Heart left ventricle (tissue), 16 donors: Measurements from ENCODE around the gene PRKCA. TPM values are rescaled to one million over a fixed set of nuclear protein-coding genes. Genes with fewer than 3 reads are reported as not detected.

Experiments
- ATAC-seq, 4 donors: fragments of 200-7000 bp; cut with Tn5 transposase; one replicate each; pipeline ENCODE4 v1.9.1; 2020 to 2022; ENCODE audit warnings: moderate library complexity in 4 of 4, mild to moderate bottlenecking in 3 of 4, moderate number of reproducible peaks in 1 of 4
- DNase-seq, 5 donors: peaks; one replicate each; pipeline ENCODE4 v3.0.0-alpha.2; 2020
- H3K27ac ChIP-seq, 12 donors: fragments of 200-600 bp; sonication (generic) in 4 of 12; one replicate each; pipeline versions ENCODE4 v1.5.0 to v1.8.0; 2016 to 2022; ENCODE audit warnings: mild to moderate bottlenecking in 2 of 12
- H3K27me3 ChIP-seq, 9 donors: fragments of 200-600 bp; sonication (generic) in 2 of 9; one replicate each; pipeline versions ENCODE4 v1.5.1 to v1.8.0; 2016 to 2022; ENCODE audit warnings: mild to moderate bottlenecking in 3 of 9
- H3K36me3 ChIP-seq, 9 donors: fragments of 200-600 bp; sonication (generic) in 2 of 9; one replicate each; pipeline versions ENCODE4 v1.5.0 to v1.8.0; 2018 to 2022; ENCODE audit warnings: mild to moderate bottlenecking in 2 of 9
- H3K4me1 ChIP-seq, 12 donors: fragments of 200-600 bp; sonication (generic) in 4 of 12; one replicate each; pipeline versions ENCODE4 v1.5.0 to v1.8.0; 2016 to 2022; ENCODE audit warnings: mild to moderate bottlenecking in 3 of 12
- H3K4me3 ChIP-seq, 12 donors: fragments of 200-600 bp; sonication (generic) in 4 of 12; one replicate each; pipeline versions ENCODE4 v1.5.0 to v1.8.0; 2017 to 2022; ENCODE audit warnings: mild to moderate bottlenecking in 9 of 12, moderate library complexity in 4 of 12
- H3K9me3 ChIP-seq, 12 donors: fragments of 200-600 bp; sonication (generic) in 4 of 12; one replicate each; pipeline versions ENCODE4 v1.5.0 to v1.8.0; 2016 to 2022; ENCODE audit warnings: mild to moderate bottlenecking in 1 of 12
- CTCF ChIP-seq, 12 donors: fragments of 200-600 bp; sonication (generic) in 4 of 12; IDR thresholded peaks; one replicate each; pipeline versions ENCODE4 v1.5.0 to v1.8.0; 2018 to 2022; ENCODE audit warnings: antibody characterized with exemption in 12 of 12, mild to moderate bottlenecking in 5 of 12
- POLR2A ChIP-seq, 2 donors: fragments of 450-650 bp; IDR thresholded peaks; one replicate each; pipeline ENCODE4 v1.6.1; 2017; ENCODE audit warnings: antibody characterized with exemption in 2 of 2, mild to moderate bottlenecking in 2 of 2, moderate library complexity in 2 of 2
- WGBS, 4 donors: extraction: QIAGEN DNeasy Blood & Tissue Kit in 2 of 4; methylation state at CpG; one replicate each; pipeline versions ENCODE4 v1.1.5 to v1.1.7; 2013 to 2018; 5-methylcytosine and 5-hydroxymethylcytosine counted together
- intact Hi-C, 10 donors: fragments of 100-400 bp; cut with DNase I; formaldehyde crosslinking; loops; one replicate each; pipeline versions ENCODE4 v1.11.1 to v1.14.2; 2022
- polyA plus RNA-seq, 2 donors: library from polyadenylated mRNA; stranded (reverse); fragments of 200-250 nt; gene quantifications; one replicate each; pipeline ENCODE4 v1.2.3, GENCODE V29; 2013
- total RNA-seq, 9 donors: library from RNA; depleted of rRNA in 2 of 9; stranded (reverse); fragments of >200 nt in 2 of 9; fragmentation: NEBNext Ultra II Directional in 3 of 9; extraction: Animal tissue kit (Norgen Biotek cat#: 25700) in 3 of 9; gene quantifications; one replicate each; pipeline versions ENCODE4 v1.1.0 to v1.2.4, GENCODE V29; 2016 to 2023
- donor health status: ischemic (EF 13 %, LVEDD 7.1; RV severe dilation, severe dysfunction).
- donor health status: healthy with polysubstance abuse.
- donor health status: DM: no; HTN: yes; CAD: no.
- donor health status: DM: no; HTN: no; CAD: no.
- donor health status: ischemic (EF 25% LVEDD 6.9; RV normal size, moderate dysfunction).
- donor health status: ischemic (EF 25% LVEDD 5.7; RV mildly dilated, moderate dysfunction).
- donor health status: healthy.
- donor health status: DM: yes; HTN: yes; CAD: no.
- donor health status: ischemic (EF 35%, LVEDD 5.7; RV mildly dilated, moderate dysfunction).
- donor health status: nonischemic (EF 11% LVEDD 7.7; RV severe dilation, severe dysfunction).
- donor health status: DM: yes; HTN: yes; CAD: no.
- donor health status: PGD.
- donor health status: ischemic (EF 29% LVEDD 5.4; RV normal size, mild dysfunction).
- donor health status: nonischemic (EF 23%, LVEDD 6.1; RV moderate dilation, normal function).

PRKCA gene
- total and polyA plus RNA-seq, 11 donors: 3.4 to 26.8 (median 11.4) TPM

- Histone ChIP-seq H3K27me3 (no peaks in the 10 kb centered on the region), H3K9me3 (no peaks in the 10 kb centered on the region), H3K27ac (no peak overlapping the region), H3K4me3 (no peak overlapping the region), H3K4me1 (no peaks in the 10 kb centered on the region), H3K36me3 (peaks cover 0 to 7% (median 0%) of the 10 kb centered on the region in 9 donors)
- intact Hi-C loops: no loop called here
- 90 to 92% (median 91%) methylated on average over 12 of the region's 12 CpGs for WGBS, 4 donors
- no peak for TF ChIP-seq CTCF (IDR thresholded peaks at IDR 0.05)
- no peak for TF ChIP-seq POLR2A (IDR thresholded peaks at IDR 0.05)
- DNase-seq (no peak), ATAC-seq (no peak)
Observed at GRCh38 chr17:66649818-66650543, 347.6 kb downstream of the PRKCA start.

GRCh38 chr17:66650544-66650877 lies 348.1 kb downstream of the PRKCA start:
- H3K27ac ChIP-seq: no peak overlapping the region
- 56 to 84% (median 67%) methylated on average over 5 of the region's 5 CpGs for WGBS, 4 donors
- H3K4me3 ChIP-seq: no peak overlapping the region
- DNase-seq (no peak), ATAC-seq (no peak)
- no peak for TF ChIP-seq CTCF (IDR thresholded peaks at IDR 0.05)
- TF ChIP-seq POLR2A (IDR thresholded peaks at IDR 0.05): no peak
- no peaks in the 10 kb centered on the region for H3K9me3 ChIP-seq
- H3K4me1 ChIP-seq: no peaks in the 10 kb centered on the region
- intact Hi-C loops: no loop called here
- no peaks in the 10 kb centered on the region for H3K27me3 ChIP-seq
- peaks cover 0 to 6% (median 0%) of the 10 kb centered on the region in 9 donors for H3K36me3 ChIP-seq

- DNase-seq: no peak
- Histone ChIP-seq H3K4me1 (no peaks in the 10 kb centered on the region), H3K36me3 (no peaks in the 10 kb centered on the region), H3K27me3 (no peaks in the 10 kb centered on the region), H3K4me3 (no peak overlapping the region), H3K27ac (no peak overlapping the region), H3K9me3 (no peaks in the 10 kb centered on the region)
- 89 to 95% (median 93%) methylated on average over 6 of the region's 6 CpGs for WGBS, 4 donors
- TF ChIP-seq POLR2A (IDR thresholded peaks at IDR 0.05): no peak
- TF ChIP-seq CTCF (IDR thresholded peaks at IDR 0.05): no peak
- no peak for ATAC-seq
- intact Hi-C loops: no loop called here
Observed at GRCh38 chr17:66652840-66653507, 350.6 kb downstream of the PRKCA start.

- Histone ChIP-seq H3K4me1 (no peaks in the 10 kb centered on the region), H3K27me3 (no peaks in the 10 kb centered on the region), H3K9me3 (no peaks in the 10 kb centered on the region), H3K27ac (no peak overlapping the region), H3K4me3 (no peak overlapping the region), H3K36me3 (no peaks in the 10 kb centered on the region)
- no peak for DNase-seq
- TF ChIP-seq POLR2A (IDR thresholded peaks at IDR 0.05) (no peak), CTCF (IDR thresholded peaks at IDR 0.05) (no peak)
- WGBS, 4 donors: 66 to 73% (median 70%) methylated on average over 9 of the region's 9 CpGs
- intact Hi-C loops: no loop called here
- ATAC-seq: peak in 3 of 4 donors; percentile 36 to 61 (median 44)
Observed at GRCh38 chr17:66654106-66654740, 351.8 kb downstream of the PRKCA start.
